Hair follicular keratinocyte (primary cell): ENCODE data around the gene ETV2. TPM values are rescaled to one million over a fixed set of nuclear protein-coding genes. Genes with fewer than 3 reads are reported as not detected.

ENCODE experiments used
- total RNA-seq: library from RNA; depleted of rRNA; stranded (reverse); fragments of >200 nt; gene quantifications from 2 replicates; pipeline ENCODE4 v1.2.3, GENCODE V29; 2015

The ETV2 gene, protein sequence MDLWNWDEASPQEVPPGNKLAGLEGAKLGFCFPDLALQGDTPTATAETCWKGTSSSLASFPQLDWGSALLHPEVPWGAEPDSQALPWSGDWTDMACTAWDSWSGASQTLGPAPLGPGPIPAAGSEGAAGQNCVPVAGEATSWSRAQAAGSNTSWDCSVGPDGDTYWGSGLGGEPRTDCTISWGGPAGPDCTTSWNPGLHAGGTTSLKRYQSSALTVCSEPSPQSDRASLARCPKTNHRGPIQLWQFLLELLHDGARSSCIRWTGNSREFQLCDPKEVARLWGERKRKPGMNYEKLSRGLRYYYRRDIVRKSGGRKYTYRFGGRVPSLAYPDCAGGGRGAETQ
- total RNA-seq, result 0.23 and 3.9 TPM in 2 replicates

DNA sequence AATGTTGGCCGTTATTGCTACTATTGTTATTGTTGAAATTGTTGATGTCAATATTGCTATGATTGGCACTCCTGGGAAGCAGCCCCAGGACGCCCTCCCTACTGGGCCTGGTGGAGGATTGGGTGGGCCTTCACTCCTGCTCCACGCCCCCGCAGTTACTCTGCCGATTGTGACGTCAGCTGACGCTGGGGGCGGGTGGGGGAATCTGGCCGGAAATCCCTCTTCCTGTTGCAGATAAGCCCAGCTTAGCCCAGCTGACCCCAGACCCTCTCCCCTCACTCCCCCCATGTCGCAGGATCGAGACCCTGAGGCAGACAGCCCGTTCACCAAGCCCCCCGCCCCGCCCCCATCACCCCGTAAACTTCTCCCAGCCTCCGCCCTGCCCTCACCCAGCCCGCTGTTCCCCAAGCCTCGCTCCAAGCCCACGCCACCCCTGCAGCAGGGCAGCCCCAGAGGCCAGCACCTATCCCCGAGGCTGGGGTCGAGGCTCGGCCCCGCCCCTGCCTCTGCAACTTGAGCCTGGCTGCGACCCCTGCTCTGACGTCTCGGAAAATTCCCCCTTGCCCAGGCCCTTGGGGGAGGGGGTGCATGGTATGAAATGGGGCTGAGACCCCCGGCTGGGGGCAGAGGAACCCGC is at the start of gene ETV2:
TSS of gene ETV2 (plus strand) at position 231 of the 637 bp plus-strand sequence. CDS start 716 bp downstream, outside the sequence.

DNA sequence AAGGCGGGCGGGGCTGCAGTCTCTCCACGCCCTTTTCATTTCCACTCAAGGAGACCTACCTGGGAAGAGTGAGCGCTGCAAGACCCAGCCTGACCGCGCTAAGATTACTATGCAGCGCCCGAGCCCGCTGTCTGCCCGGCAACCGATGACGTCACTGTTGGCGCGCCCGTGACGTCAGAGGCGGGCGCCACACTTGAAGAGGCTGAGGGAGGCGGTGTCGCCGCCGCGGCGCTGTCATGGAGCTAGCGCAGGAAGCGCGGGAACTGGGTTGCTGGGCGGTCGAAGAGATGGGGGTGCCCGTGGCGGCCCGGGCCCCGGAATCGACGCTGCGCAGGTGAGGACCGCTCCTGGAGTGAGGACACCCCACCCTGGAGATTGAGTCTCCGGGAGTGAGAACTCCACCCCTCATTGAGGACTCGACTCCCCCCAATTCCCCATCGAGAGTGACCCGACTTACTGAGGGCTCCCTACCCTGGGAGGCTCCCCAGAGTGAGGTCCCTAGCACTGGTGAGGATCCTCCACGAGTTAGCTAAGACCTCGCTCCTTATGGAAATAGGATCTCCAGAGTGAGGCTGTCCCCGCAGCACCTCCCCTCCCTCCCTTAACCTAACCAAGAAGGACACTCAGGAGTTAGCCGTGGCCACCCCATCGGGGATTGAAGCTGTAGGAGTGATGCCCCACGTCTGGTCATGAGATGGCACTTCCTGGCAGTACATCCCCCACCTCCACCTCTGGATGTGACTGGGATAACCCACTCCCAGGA is 28.8 kb upstream of the ETV2 start, which contains the start of gene HAUS5:
TSS of gene HAUS5 (plus strand) at position 177 of the 763 bp plus-strand sequence. CDS start at position 237, 60 bp downstream.

DNA sequence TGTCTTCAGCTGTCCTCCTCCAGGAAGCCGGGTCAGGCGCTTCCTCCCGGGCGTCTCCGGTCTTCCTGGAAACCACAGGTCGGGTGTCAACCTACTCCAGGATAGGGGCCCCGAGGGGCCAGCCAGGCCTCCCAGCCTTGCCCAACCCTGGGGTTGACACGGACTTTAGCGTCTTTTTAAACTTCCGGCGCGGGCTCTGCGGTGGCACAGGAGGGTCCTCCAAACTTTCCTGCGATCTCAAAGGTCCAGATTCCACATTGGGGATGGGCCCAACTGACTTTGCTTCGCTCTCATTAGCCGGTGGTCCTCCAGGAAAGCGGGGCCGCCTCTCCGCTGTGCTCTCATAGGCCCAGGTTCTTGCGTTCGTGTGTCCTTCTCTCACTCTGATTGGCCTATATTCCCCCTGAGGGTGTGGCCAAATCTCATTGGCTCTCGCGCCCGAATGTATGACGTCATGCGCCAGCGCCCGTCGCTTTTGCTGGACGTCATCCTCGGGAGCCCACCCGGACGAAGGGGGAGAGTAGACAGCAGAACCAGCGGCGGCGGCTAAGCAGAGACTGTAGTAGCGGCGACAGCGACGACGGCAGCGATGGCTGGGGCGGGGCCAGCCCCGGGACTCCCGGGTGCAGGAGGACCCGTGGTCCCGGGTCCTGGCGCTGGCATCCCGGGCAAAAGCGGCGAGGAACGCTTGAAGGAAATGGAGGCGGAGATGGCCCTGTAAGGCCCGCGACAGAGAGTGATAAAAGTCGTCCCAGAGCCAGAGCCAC is 12.8 kb upstream of the ETV2 start, which contains the start of gene RBM42:
TSS of gene RBM42 (plus strand) at position 472 of the 767 bp plus-strand sequence. CDS start at position 590, 118 bp downstream.

DNA sequence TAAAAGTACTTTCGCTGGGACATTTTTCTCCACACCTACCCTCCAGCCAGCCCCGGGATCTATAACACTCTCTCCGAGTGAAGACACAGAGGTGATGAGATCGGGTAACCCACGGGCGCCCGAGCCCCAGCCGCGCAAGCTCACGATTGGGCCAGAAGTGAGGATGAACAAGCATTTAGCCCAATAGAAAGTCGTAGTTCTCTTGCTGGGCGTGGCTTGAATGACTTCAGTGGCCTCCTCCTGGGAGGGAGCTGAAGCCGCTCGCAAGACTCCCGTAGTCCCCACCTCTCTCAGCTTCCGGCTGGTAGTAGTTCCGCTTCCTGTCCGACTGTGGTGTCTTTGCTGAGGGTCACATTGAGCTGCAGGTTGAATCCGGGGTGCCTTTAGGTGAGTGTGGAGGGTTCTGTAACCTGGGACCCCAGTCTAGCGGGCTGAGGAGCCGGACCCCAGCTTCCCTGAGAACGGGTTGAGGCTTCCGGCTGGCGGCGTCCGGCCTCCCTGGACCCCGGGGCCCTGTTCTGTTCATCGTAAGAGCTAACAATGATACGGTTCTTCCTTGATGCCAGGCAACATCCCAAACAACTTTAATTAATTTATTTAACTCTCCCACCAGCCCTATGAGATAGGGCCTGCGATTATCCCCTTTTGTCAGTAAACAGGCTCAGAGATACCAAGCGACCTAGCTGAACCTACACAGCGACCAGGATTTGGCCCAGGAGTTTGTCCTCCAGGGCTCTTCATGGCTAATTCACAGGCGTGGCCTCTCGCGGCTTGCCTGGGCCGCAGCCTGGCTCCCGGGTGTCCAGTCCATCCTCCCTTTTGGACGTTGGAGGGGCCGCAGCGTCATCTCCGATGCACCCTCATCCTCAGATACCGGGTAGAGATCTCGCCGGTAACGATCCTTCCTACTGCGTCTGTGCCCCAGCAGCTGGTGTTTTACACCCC is 6.7 kb downstream of the ETV2 start, which contains the start of gene COX6B1:
TSS of gene COX6B1 (plus strand) at position 307 of the 945 bp plus-strand sequence. CDS start 2,921 bp downstream, outside the sequence.

DNA sequence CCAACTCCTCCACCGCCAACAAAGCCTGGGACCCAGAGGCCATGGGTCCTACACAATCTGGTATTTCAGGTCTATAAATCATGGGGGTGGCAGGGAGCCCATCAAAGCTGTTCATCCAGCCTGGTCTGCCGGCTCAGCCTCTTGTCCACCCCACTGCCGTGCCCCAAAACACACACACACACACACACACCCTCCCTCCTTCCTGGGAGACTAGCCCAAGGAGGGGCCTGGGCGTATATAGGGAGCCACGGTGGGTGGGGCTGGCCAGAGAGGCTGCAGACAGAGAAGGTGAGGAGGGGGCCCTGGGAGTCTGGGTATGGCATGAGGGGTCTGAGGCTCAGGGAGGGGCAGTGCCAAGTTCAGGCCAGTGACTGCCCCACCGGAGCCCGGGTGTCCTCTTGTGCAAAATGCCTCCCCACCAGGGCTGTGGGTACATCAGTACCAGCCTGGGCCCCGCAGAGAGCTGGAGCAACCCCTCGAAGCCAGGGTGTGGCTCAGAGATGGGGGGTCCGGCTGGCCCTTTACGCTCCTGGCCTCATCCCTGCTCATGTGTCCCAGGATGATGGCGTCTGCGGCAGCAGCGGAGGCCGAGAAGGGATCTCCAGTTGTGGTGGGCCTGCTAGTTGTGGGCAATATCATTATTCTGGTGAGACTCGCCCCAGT is 24.8 kb downstream of the ETV2 start, which contains the start of gene UPK1A:
TSS of gene UPK1A (plus strand) at position 267 of the 663 bp plus-strand sequence. CDS start at position 563, 296 bp downstream.

Other genes starting within 250 kb of the ETV2 start
- gene FFAR2, start 193.5 kb upstream of the ETV2 start, total RNA-seq, result not detected in 2 replicates
- 1.4 and 4.2 TPM in 2 replicates for gene KRTDAP, start 151.3 kb upstream of the ETV2 start, total RNA-seq
- gene DMKN, start 128.1 kb upstream of the ETV2 start, total RNA-seq, result 317 and 408 TPM in 2 replicates
- 1.1 and 3.4 TPM in 2 replicates for gene SBSN, start 113.4 kb upstream of the ETV2 start, total RNA-seq
- not detected in 2 replicates for gene GAPDHS, start 108.3 kb upstream of the ETV2 start, total RNA-seq
- 127 and 137 TPM in 2 replicates for gene TMEM147, start 96.1 kb upstream of the ETV2 start, total RNA-seq
- not detected in 2 replicates for gene ATP4A, start 78.1 kb upstream of the ETV2 start, total RNA-seq
- gene PMIS2, start 55.6 kb upstream of the ETV2 start, total RNA-seq, result not detected in 2 replicates
- 11.0 and 13.1 TPM in 2 replicates for gene HAUS5, start 29.0 kb upstream of the ETV2 start, total RNA-seq
- gene RBM42, start 12.7 kb upstream of the ETV2 start, total RNA-seq, result 75.7 and 96.4 TPM in 2 replicates
- 481 and 564 TPM in 2 replicates for gene COX6B1, start 6.6 kb downstream of the ETV2 start, total RNA-seq
- not detected in 2 replicates for gene UPK1A, start 24.8 kb downstream of the ETV2 start, total RNA-seq
- gene ZBTB32, start 62.8 kb downstream of the ETV2 start, total RNA-seq, result not detected in 2 replicates
- 6.4 and 13.0 TPM in 2 replicates for gene KMT2B, start 76.3 kb downstream of the ETV2 start, total RNA-seq
- 2.3 and 11.4 TPM in 2 replicates for gene IGFLR1, start 100.7 kb downstream of the ETV2 start, total RNA-seq
- 10.5 and 12.1 TPM in 2 replicates for gene U2AF1L4, start 103.7 kb downstream of the ETV2 start, total RNA-seq
- 28.4 and 34.8 TPM in 2 replicates for gene PSENEN, start 103.9 kb downstream of the ETV2 start, total RNA-seq
- gene LIN37, start 106.8 kb downstream of the ETV2 start, total RNA-seq, result 7.6 and 49.7 TPM in 2 replicates
- 0.15 TPM in 1 of 2 replicates, not detected in the other for gene HSPB6, start 115.3 kb downstream of the ETV2 start, total RNA-seq
- 8.4 and 11.7 TPM in 2 replicates for gene PROSER3, start 116.4 kb downstream of the ETV2 start, total RNA-seq
- gene ARHGAP33, start 133.8 kb downstream of the ETV2 start, total RNA-seq, result 0.94 and 3.1 TPM in 2 replicates
- not detected in 2 replicates for gene PRODH2, start 171.1 kb downstream of the ETV2 start, total RNA-seq
- gene NPHS1, start 210.8 kb downstream of the ETV2 start, total RNA-seq, result not detected in 2 replicates
- gene KIRREL2, start 215.2 kb downstream of the ETV2 start, total RNA-seq, result 0.08 and 0.23 TPM in 2 replicates
- 0.42 and 2.0 TPM in 2 replicates for gene APLP1, start 226.8 kb downstream of the ETV2 start, total RNA-seq